HG02884 (cell line): Measurements from ENCODE around the gene CCBE1.
"Not testable (repeated sequence)": the region's sequence is repeated elsewhere in the genome, so short reads cannot be mapped to it uniquely, and the experiment has no call there.

Experiments used
- ATAC-seq: cut with Tn5 transposase; IDR thresholded peaks from one replicate; pipeline ENCODE4 v1.9.1; 2021; ENCODE audit warnings: mild to moderate bottlenecking, moderate library complexity; ENCODE audit not compliant: unreplicated experiment

Gene CCBE1

DNA sequence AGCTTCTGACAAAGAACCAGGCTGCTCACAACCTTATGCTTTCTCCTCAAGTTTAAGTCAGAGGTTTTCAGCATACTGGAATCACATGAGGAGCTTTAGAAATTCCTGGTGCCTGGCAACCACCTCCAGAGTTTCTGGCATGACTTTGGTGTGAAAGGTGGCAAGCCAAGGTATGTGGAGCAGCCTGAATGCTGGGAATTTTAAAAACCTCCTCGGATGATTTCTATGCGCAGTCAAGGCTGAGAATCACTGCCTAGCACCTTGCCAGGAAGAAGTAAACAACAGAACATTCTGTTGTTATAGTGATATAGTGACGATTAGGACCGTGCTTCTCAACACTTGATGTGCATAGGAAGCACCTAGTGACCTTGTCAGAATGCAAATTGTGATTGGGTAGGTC is 11.7 kb downstream of the CCBE1 start:
- no peak for ATAC-seq

DNA sequence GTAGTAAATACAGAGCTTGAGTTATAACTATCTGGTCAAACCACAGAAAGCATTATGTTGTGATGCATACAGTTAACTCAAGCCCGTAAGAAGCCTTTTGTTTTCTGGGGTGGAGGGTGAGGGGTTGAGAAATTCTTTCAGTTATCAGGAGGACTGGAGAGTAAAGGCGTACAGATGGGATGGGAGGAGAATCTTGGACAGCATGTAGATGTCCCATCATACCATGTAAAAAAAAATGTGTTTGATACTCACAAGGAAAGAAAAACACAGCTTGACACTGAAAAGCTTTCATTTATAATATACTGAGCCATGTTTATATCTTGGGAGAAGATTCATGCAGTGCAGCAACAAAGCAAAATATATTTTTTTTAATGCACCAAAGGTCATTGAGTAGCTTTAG is 12.4 kb downstream of the CCBE1 start:
- no peak for ATAC-seq

DNA sequence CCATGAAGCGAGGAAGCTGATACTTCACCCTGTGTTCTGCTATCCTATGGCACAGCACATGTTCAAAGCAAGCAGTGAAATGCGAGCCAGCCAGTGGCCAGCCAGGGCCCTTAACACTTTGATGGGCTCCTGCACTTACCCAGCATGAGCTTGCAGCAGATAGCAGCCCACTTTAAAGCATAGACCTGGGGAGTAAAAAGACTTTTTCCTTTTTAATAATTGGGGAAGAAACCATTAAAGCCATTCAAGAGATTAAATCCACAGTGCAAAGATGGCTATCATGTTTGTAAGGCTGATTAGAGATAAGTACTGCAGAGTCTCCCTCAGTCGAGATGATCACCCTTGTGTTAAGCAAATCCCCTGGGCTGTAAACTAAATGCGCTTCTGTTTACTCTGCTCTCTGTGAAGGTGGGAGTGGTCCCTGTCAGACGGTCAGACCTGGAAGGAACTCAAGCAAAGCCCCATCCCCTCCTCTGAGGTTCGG is 15.7 kb downstream of the CCBE1 start:
- ATAC-seq: no peak

DNA sequence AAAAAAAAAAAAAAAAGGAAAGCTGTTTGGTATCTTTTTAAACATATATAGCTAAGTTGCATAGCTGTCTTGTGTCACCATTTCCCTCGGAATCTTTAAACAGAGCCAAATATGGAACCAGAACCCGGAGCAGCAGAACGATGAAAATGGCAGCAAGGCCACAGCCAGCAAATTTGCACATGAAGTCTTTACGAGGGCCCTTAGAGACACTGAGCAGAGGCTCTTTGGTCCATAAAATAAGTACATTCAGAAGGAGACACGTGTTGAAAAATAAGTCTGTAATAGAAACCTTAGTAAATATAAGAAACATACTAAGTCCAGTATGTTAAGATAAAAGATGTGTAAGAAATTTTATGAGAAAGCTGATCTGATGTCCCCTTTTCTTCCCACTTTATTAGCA is 16.2 kb downstream of the CCBE1 start:
- ATAC-seq: no peak

DNA sequence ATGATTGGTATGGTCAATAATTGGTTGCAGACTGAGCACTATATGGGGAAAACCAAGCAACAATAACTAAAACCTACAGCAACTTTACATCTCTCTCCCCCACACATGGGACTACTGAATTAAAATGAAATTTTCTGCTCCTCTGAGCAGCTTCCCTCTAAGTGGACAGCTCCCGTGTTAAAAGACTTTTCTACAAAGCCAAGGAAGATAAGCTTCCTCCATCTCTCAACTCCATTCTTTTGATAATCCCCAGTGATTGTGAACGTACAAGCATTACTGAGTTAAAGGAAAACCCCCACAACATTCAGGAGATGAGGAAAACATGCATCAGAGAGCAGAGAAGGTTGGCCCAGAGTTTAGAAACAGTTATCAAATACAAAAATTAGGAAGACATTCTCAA is 21.9 kb downstream of the CCBE1 start:
- no peak for ATAC-seq

DNA sequence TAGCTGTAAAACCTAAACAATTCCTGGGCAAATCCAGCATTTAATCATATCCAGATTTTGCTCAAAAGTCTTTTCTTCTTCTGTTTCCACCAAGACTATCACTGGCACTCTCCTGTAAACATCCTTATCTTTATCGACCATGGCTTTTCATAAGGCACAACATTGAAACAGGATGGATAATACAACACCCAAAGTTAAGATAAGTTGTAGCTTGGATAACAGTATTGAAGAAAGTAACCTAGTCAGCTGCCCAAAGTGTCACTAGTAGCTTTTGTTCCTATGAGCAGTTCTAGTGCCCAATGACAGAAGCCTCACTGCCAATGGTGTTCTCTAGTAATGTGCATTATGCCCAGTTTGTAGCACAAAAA is 22.3 kb downstream of the CCBE1 start:
- ATAC-seq: no peak

DNA sequence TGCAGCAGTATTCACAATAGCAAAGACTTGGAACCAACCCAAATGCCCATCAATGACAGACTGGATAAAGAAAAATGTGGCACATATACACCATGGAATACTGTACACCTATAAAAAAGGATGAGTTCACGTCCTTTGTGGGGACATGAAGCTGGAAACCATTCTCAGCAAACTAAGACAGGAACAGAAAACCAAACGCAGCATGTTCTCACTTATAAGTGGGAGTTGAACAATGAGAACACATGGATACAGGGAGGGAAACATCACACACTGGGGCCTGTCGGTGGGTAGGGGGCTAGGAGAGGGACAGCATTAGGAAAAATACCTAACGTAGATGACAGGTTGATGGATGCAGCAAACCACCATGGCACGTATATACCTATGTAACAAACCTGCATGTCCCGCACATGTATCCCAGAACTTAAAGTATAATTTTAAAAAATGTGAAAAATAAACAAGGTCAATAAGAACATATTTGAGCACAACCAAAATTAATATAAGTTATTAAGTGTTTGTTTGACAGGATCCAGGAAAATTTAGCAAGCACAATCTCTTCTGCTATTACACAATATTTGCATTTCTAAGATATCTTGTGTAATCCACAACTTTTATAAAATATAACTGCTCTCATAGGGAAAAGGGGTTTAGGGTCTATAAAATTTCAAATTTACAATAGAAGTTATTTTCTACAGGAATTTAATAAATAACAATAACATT is 22.9 kb downstream of the CCBE1 start:
- ATAC-seq: no peak

GRCh38 chr18:59672235-59672711 is 24.9 kb downstream of the CCBE1 start:
- ATAC-seq: no peak

GRCh38 chr18:59671551-59671950 is 25.7 kb downstream of the CCBE1 start:
- ATAC-seq: no peak

DNA sequence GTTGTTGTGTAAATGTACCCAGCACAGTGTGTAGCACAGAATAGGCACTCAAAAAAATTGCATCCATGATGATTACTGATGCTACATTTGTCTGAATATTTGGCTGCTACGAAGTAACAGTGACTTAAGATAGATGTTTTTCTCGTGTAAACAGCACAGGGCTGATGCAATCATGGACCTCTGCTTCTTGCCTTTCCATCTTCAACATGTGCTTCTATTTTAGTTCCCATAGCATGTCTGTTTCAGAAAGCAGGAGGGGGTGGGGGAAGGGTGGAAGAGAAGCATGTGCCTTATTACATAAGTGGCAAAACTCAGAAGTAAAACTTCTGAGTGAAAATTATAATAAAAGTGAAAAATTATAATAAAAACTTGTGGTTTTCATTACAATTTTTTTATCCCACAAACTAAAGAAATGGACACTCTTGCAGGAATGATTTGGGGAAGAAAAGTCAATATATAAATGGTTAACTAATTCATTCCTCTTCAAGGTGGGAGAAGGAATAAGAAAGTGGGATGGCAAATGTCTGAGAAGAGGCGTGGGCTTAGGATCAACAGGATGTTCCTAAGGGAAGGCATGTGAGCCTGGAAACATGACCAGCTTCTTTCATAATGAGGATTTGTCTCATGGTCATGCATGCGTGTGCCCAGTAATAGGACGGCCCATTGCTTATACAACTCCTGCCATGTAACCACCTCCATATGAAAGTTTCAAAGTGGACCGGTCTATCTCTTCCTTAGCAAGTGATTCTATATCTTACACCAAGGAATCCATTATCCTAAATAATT is 27.2 kb downstream of the CCBE1 start:
- ATAC-seq: no peak

DNA sequence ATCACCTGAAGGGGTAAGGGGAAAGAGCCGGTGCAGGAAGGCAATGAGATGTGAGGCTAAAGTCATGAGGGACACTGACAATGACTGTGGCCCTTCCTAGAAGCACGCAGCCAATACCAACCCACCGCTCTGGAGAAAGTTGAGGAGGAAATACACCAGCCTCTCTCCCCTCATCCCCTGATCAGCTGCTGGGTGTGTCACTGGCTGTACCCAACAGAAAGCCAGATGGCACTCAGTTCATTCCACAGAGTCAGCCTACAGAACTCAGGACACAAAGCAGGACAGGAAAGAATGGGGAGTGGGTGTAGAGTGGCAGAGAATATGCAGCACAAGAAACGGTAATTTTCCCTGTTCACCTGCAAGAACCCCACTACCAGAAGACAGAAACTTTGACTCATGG is 29.7 kb downstream of the CCBE1 start:
- no peak for ATAC-seq

- ATAC-seq: not testable (repeated sequence)
These were observed 31.2 kb downstream of the CCBE1 start for GRCh38 chr18:59666007-59666402.

GRCh38 chr18:59665057-59666006 is 31.9 kb downstream of the CCBE1 start:
- ATAC-seq: no peak

DNA sequence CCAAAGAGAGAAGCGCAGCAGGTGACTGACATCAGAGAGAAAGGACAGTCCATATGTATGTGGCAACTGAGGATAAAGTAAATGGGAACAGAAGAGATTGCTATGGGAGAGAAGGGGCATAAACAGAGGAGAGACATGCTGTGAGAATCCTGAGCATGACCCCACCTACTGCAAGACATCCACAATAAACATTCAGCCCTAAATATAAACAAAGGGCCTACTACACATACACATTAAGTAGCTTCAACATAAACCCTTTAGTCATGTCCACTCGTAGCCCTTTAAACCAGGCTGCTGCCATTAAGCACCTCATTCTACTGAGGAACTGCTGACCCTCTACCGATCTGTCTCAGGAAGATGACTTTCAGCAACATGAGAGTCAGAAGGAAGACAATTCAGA is 32.9 kb downstream of the CCBE1 start:
- ATAC-seq: no peak

GRCh38 chr18:59663096-59663495 is 34.1 kb downstream of the CCBE1 start:
- ATAC-seq: no peak

- ATAC-seq: no peak
These were observed 35.1 kb downstream of the CCBE1 start for GRCh38 chr18:59661891-59662701.

GRCh38 chr18:59660786-59661743 is 36.2 kb downstream of the CCBE1 start:
- no peak for ATAC-seq

- ATAC-seq: no peak
These were observed 36.9 kb downstream of the CCBE1 start for GRCh38 chr18:59660366-59660765.

DNA sequence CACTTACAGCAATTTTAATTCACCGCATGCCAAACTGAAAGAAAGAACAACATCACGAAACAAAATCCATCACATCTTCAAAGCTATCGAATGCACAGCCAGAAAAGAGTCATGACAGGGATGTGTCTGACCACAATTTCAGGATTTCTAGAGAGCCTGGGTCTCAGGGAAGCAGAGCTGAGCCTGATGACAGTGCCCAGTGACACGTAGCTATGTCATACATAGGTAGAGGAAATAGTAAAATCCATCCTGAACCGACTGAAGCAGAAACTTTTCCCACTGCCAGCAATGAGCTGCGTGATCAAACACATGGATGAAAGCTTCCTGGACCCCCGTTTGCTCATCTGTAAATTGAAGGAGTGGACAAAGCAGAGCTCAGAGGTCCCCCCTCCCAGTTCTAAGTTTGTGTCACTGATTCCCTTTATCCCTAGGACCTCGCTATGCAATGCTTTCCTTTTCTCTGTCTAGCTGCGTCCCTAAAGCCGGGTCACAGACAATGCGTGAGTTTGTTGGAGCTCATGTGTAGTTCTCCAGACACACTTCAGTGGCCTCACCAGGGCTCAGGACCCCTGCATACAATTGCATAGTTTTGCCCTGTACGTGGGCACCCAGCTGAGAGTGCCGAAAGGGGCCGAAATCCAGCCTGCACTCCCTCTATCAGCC is 37.6 kb downstream of the CCBE1 start:
- ATAC-seq: no peak
